WTC11 (cell line): ENCODE data around the gene CORO6.

Source experiments
- ETV6 ChIP-seq: sonication (generic); formaldehyde crosslinking; IDR thresholded peaks from 2 replicates; pipeline ENCODE4 v1.8.1; 2022; ENCODE audit warnings: mild to moderate bottlenecking, missing genetic modification reagents
- HMGA2 ChIP-seq: fragments of 250-450 bp; sonication (Bioruptor Pico); IDR thresholded peaks from 2 replicates; pipeline ENCODE4 v1.4.0; 2021; ENCODE audit warnings: mild to moderate bottlenecking, moderate library complexity
- OVOL2 ChIP-seq: fragments of 250-450 bp; sonication (Bioruptor Pico); IDR thresholded peaks from 2 replicates; pipeline ENCODE4 v1.9.0; 2021; ENCODE audit warnings: mild to moderate bottlenecking, borderline replicate concordance
- SMAD4 ChIP-seq: sonication (generic); formaldehyde crosslinking; IDR thresholded peaks from 2 replicates; pipeline ENCODE4 v1.8.0; 2022; ENCODE audit warnings: mild to moderate bottlenecking, missing genetic modification reagents
- TF ChIP-seq, protein P1 (sequence below): sonication (generic); formaldehyde crosslinking; IDR thresholded peaks from 2 replicates; pipeline ENCODE4 v1.8.1; 2023; ENCODE audit warnings: mild to moderate bottlenecking, missing genetic modification reagents, moderate library complexity
- TF ChIP-seq, protein P2 (sequence below): sonication (generic); formaldehyde crosslinking; conservative IDR thresholded peaks from 2 replicates; pipeline ENCODE4 v1.8.1; 2023; ENCODE audit warnings: mild to moderate bottlenecking, low read depth, missing genetic modification reagents, moderate library complexity
- TF ChIP-seq, protein P3 (sequence below): fragments of 200-600 bp; IDR thresholded peaks from 2 replicates; pipeline ENCODE4 v1.8.0; 2022; ENCODE audit warnings: antibody characterized with exemption
- TF ChIP-seq, protein P4 (sequence below): sonication (generic); formaldehyde crosslinking; IDR thresholded peaks from 2 replicates; pipeline ENCODE4 v1.8.1; 2022; ENCODE audit warnings: low read depth, mild to moderate bottlenecking, moderate library complexity, missing genetic modification reagents, borderline replicate concordance

DNA sequence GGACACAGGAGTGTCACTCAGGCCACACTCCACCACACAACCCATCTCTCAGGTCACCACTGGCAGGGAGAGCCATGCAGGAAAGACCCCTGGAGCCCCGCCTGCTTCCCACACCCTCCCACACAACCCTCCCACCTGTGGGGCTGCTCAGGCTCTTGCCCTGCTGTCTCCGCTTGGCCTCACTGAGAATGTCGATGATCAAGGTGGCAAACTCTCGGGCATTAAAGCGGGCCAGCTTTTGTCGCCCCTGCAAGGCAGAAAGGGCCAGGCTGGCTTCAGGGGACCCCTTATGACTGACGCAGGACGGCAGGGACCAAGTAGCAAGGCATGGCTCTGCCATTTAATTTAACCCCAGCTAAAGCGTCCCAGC lies 45.7 kb downstream of the CORO6 start:
- TF ChIP-seq SMAD4 (CRISPR knock-in tag) = no peak
- TF ChIP-seq, protein P1, sequence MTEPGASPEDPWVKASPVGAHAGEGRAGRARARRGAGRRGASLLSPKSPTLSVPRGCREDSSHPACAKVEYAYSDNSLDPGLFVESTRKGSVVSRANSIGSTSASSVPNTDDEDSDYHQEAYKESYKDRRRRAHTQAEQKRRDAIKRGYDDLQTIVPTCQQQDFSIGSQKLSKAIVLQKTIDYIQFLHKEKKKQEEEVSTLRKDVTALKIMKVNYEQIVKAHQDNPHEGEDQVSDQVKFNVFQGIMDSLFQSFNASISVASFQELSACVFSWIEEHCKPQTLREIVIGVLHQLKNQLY = no peak
- TF ChIP-seq OVOL2 (CRISPR knock-in tag) = no peak
- TF ChIP-seq, protein P2, sequence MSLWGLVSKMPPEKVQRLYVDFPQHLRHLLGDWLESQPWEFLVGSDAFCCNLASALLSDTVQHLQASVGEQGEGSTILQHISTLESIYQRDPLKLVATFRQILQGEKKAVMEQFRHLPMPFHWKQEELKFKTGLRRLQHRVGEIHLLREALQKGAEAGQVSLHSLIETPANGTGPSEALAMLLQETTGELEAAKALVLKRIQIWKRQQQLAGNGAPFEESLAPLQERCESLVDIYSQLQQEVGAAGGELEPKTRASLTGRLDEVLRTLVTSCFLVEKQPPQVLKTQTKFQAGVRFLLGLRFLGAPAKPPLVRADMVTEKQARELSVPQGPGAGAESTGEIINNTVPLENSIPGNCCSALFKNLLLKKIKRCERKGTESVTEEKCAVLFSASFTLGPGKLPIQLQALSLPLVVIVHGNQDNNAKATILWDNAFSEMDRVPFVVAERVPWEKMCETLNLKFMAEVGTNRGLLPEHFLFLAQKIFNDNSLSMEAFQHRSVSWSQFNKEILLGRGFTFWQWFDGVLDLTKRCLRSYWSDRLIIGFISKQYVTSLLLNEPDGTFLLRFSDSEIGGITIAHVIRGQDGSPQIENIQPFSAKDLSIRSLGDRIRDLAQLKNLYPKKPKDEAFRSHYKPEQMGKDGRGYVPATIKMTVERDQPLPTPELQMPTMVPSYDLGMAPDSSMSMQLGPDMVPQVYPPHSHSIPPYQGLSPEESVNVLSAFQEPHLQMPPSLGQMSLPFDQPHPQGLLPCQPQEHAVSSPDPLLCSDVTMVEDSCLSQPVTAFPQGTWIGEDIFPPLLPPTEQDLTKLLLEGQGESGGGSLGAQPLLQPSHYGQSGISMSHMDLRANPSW (CRISPR knock-in tag) = no peak
- TF ChIP-seq, protein P3, sequence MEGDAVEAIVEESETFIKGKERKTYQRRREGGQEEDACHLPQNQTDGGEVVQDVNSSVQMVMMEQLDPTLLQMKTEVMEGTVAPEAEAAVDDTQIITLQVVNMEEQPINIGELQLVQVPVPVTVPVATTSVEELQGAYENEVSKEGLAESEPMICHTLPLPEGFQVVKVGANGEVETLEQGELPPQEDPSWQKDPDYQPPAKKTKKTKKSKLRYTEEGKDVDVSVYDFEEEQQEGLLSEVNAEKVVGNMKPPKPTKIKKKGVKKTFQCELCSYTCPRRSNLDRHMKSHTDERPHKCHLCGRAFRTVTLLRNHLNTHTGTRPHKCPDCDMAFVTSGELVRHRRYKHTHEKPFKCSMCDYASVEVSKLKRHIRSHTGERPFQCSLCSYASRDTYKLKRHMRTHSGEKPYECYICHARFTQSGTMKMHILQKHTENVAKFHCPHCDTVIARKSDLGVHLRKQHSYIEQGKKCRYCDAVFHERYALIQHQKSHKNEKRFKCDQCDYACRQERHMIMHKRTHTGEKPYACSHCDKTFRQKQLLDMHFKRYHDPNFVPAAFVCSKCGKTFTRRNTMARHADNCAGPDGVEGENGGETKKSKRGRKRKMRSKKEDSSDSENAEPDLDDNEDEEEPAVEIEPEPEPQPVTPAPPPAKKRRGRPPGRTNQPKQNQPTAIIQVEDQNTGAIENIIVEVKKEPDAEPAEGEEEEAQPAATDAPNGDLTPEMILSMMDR = no peak
- TF ChIP-seq, protein P4, sequence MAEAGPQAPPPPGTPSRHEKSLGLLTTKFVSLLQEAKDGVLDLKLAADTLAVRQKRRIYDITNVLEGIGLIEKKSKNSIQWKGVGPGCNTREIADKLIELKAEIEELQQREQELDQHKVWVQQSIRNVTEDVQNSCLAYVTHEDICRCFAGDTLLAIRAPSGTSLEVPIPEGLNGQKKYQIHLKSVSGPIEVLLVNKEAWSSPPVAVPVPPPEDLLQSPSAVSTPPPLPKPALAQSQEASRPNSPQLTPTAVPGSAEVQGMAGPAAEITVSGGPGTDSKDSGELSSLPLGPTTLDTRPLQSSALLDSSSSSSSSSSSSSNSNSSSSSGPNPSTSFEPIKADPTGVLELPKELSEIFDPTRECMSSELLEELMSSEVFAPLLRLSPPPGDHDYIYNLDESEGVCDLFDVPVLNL = no peak
- TF ChIP-seq HMGA2 = no peak
- TF ChIP-seq ETV6 = no peak
